Activated T-helper 17 cell treated with anti-CD3 and anti-CD28 coated beads, Interleukin-2, amount 50 U/mL, for 72 hours (primary cell): ENCODE measurements around the gene CCDC57. TPM values are rescaled to one million over a fixed set of nuclear protein-coding genes. Genes with fewer than 3 reads are reported as not detected.

Experiments used
- ATAC-seq: fragments of 150-1000 bp; cut with Tn5 transposase; replicated peaks from 2 replicates; pipeline ENCODE4 v1.10.0; 2021; ENCODE audit warnings: mild to moderate bottlenecking, moderate library complexity
- H3K27ac Mint-ChIP-seq: one replicate; pipeline ENCODE4 v1.8.0; 2022; ENCODE audit warnings: mixed read lengths
- H3K27me3 Mint-ChIP-seq: one replicate; pipeline ENCODE4 v1.8.0; 2022; ENCODE audit warnings: mixed read lengths
- H3K36me3 Mint-ChIP-seq: one replicate; pipeline ENCODE4 v1.8.0; 2022; ENCODE audit warnings: low read depth, mild to moderate bottlenecking, mixed read lengths
- H3K4me1 Mint-ChIP-seq: one replicate; pipeline ENCODE4 v1.8.0; 2022; ENCODE audit warnings: mixed read lengths
- H3K4me3 Mint-ChIP-seq: one replicate; pipeline ENCODE4 v1.8.0; 2022; ENCODE audit warnings: mild to moderate bottlenecking, mixed read lengths
- H3K9me3 Mint-ChIP-seq: one replicate; pipeline ENCODE4 v1.8.0; 2022; ENCODE audit warnings: mixed read lengths
- total RNA-seq, 2 donors: library from RNA; stranded (reverse); gene quantifications; one replicate each; pipeline ENCODE4 v1.2.3, GENCODE V29; 2022

The CCDC57 gene
- total RNA-seq, 2 donors from 2014 or later: 36.9 to 37.7 TPM

- Mint-ChIP-seq H3K4me1 (no peaks in the 10 kb centered on the region), H3K9me3 (no peaks in the 10 kb centered on the region), H3K36me3 (peaks cover 45% of the 10 kb centered on the region), H3K27me3 (no peaks in the 10 kb centered on the region), H3K27ac (no peak overlapping the region), H3K4me3 (no peak overlapping the region)
- no peak for ATAC-seq
These were observed 121.2 kb downstream of the CCDC57 start for GRCh38 chr17:82091264-82092066.

- H3K4me1 Mint-ChIP-seq: no peaks in the 10 kb centered on the region
- H3K27ac Mint-ChIP-seq: no peak overlapping the region
- H3K27me3 Mint-ChIP-seq: no peaks in the 10 kb centered on the region
- H3K9me3 Mint-ChIP-seq: no peaks in the 10 kb centered on the region
- no peak overlapping the region for H3K4me3 Mint-ChIP-seq
- peaks cover 44% of the 10 kb centered on the region for H3K36me3 Mint-ChIP-seq
- no peak for ATAC-seq
These were observed 121.9 kb downstream of the CCDC57 start for GRCh38 chr17:82090549-82091263.

- no peaks in the 10 kb centered on the region for H3K9me3 Mint-ChIP-seq
- H3K27ac Mint-ChIP-seq: no peak overlapping the region
- no peak overlapping the region for H3K4me3 Mint-ChIP-seq
- ATAC-seq: no peak
- H3K27me3 Mint-ChIP-seq: no peaks in the 10 kb centered on the region
- peaks cover 36% of the 10 kb centered on the region for H3K36me3 Mint-ChIP-seq
- H3K4me1 Mint-ChIP-seq: no peaks in the 10 kb centered on the region
These were observed 122.7 kb downstream of the CCDC57 start for GRCh38 chr17:82089723-82090548.

- Mint-ChIP-seq H3K9me3 (no peaks in the 10 kb centered on the region), H3K27ac (no peak overlapping the region), H3K4me1 (no peaks in the 10 kb centered on the region), H3K36me3 (peaks cover 40% of the 10 kb centered on the region), H3K27me3 (no peaks in the 10 kb centered on the region), H3K4me3 (no peak overlapping the region)
- no peak for ATAC-seq
These were observed 123.6 kb downstream of the CCDC57 start for GRCh38 chr17:82088838-82089722.

GRCh38 chr17:82087961-82088837 is 124.4 kb downstream of the CCDC57 start:
- no peaks in the 10 kb centered on the region for H3K4me1 Mint-ChIP-seq
- H3K4me3 Mint-ChIP-seq: no peak overlapping the region
- no peaks in the 10 kb centered on the region for H3K9me3 Mint-ChIP-seq
- peaks cover 45% of the 10 kb centered on the region for H3K36me3 Mint-ChIP-seq
- ATAC-seq: no peak
- H3K27ac Mint-ChIP-seq: no peak overlapping the region
- H3K27me3 Mint-ChIP-seq: no peaks in the 10 kb centered on the region

GRCh38 chr17:82086941-82087906 is 125.4 kb downstream of the CCDC57 start:
- no peak for ATAC-seq
- H3K9me3 Mint-ChIP-seq: no peaks in the 10 kb centered on the region
- H3K27me3 Mint-ChIP-seq: no peaks in the 10 kb centered on the region
- no peaks in the 10 kb centered on the region for H3K4me1 Mint-ChIP-seq
- no peak overlapping the region for H3K4me3 Mint-ChIP-seq
- H3K27ac Mint-ChIP-seq: no peak overlapping the region
- H3K36me3 Mint-ChIP-seq: peaks cover 48% of the 10 kb centered on the region

- ATAC-seq: no peak
These were observed 126.5 kb downstream of the CCDC57 start for GRCh38 chr17:82085931-82086764.

GRCh38 chr17:82085031-82085861 is 127.4 kb downstream of the CCDC57 start:
- H3K4me1 Mint-ChIP-seq: no peaks in the 10 kb centered on the region
- H3K9me3 Mint-ChIP-seq: no peaks in the 10 kb centered on the region
- no peaks in the 10 kb centered on the region for H3K27me3 Mint-ChIP-seq
- ATAC-seq: no peak
- peaks cover 31% of the 10 kb centered on the region for H3K36me3 Mint-ChIP-seq
- H3K27ac Mint-ChIP-seq: no peak overlapping the region
- no peak overlapping the region for H3K4me3 Mint-ChIP-seq

More at GRCh38 chr17:82085931-82086764, 126.5 kb downstream of the CCDC57 start:
- no peak overlapping the region for H3K4me3 Mint-ChIP-seq
- H3K4me1 Mint-ChIP-seq: no peaks in the 10 kb centered on the region
- H3K36me3 Mint-ChIP-seq: peaks cover 39% of the 10 kb centered on the region
- H3K27me3 Mint-ChIP-seq: no peaks in the 10 kb centered on the region
- no peaks in the 10 kb centered on the region for H3K9me3 Mint-ChIP-seq
- H3K27ac Mint-ChIP-seq: no peak overlapping the region

GRCh38 chr17:82084373-82085030 is 128.1 kb downstream of the CCDC57 start:
- Mint-ChIP-seq H3K4me1 (no peaks in the 10 kb centered on the region), H3K9me3 (no peaks in the 10 kb centered on the region), H3K4me3 (no peak overlapping the region), H3K36me3 (peaks cover 38% of the 10 kb centered on the region), H3K27ac (no peak overlapping the region), H3K27me3 (no peaks in the 10 kb centered on the region)
- no peak for ATAC-seq

GRCh38 chr17:82083533-82084359 is 128.9 kb downstream of the CCDC57 start:
- H3K4me1 Mint-ChIP-seq: no peaks in the 10 kb centered on the region
- no peaks in the 10 kb centered on the region for H3K9me3 Mint-ChIP-seq
- ATAC-seq: no peak
- no peak overlapping the region for H3K4me3 Mint-ChIP-seq
- peaks cover 43% of the 10 kb centered on the region for H3K36me3 Mint-ChIP-seq
- no peak overlapping the region for H3K27ac Mint-ChIP-seq
- no peaks in the 10 kb centered on the region for H3K27me3 Mint-ChIP-seq
